ENCODE measurements around the gene SETBP1.

SETBP1 gene

DNA sequence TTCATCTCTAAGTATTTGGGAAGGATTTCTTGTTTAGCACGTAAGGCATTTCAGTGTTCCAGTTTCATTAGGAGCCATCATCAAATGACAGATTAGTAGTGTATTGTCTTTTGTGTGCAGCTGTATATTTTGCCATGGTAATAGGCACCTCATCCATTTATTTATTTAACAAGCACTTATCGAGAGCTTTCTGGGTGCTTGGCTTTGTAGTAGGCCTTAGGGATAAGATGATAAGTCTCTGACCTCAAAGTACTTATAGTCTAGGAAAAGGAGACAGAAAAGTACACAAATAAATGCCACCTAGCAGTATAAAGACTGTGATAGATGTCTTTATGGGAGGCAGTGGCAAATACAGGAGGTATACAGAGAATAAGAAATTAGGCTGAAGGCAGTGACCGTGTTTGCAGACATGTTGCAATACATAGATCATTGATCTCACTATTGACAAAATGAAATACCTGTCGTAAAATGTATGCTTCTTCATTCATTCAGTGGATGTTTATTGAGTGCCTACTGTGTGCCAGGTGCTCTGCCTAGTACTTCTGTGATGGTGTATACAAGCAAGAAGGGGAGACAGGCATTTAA, 265.9 kb downstream of the SETBP1 start:
- DNase-seq = peak; percentile 81

DNA sequence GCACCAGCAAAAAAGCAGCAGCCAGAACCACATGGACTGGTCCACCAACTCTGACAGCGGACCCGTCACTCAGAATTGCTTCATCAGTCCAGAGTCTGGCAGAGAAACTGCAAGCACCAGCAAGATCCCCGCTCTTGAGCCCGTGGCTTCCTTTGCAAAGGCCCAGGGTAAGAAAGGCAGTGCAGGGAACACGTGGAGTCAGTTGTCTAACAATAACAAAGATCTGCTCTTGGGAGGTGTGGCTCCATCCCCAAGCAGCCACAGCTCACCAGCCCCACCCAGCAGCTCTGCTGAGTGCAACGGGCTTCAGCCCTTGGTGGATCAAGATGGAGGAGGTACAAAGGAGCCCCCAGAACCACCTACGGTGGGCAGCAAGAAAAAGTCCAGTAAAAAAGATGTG, 269.3 kb downstream of the SETBP1 start:
- no peak for DNase-seq

DNA sequence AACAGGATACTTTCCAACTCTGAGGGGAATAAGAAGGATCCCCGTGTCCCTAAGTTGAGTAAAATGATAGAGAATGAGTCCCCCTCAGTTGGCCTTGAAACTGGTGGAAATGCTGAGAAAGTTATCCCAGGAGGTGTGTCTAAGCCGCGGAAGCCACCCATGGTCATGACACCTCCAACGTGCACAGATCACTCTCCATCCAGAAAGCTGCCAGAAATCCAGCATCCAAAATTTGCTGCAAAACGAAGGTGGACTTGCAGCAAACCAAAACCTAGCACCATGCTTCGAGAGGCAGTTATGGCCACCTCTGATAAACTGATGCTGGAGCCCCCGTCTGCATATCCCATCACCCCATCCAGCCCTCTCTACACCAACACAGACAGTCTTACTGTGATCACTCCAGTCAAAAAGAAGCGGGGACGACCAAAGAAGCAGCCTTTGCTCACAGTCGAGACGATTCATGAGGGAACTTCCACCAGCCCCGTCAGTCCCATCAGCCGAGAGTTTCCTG, 270.1 kb downstream of the SETBP1 start:
- no peak for DNase-seq

DNA sequence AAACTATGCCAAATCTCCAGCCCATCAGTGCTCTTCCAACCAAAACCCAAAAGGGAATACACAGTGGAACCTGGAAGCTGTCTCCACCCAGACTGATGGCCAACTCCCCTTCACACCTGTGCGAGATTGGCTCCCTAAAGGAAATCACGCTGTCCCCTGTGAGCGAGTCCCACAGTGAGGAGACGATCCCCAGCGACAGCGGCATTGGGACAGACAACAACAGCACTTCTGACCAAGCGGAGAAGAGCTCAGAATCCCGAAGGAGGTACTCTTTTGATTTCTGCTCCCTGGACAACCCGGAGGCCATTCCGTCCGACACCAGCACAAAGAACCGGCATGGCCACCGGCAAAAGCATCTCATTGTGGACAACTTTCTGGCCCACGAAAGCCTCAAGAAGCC, 271.1 kb downstream of the SETBP1 start:
- no peak for DNase-seq

DNA sequence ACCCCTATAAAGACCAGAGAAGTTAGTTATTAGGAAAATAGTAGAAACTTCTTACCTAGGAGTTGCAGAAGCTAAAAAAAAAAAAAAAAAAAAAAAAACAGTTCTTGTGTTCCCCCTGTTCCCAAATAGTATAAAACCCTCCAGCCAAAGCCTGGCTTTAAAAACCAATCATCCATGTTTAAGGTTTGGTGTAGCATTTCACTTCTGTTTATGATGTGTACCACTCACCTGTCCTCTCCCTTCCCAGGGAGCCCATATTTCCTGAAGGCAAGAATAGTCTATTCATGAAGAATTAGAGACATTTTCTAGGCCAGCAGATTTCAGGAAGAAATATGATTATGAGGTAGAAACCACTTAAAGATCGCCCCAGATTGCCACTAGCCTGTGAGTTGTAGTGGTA, 273.6 kb downstream of the SETBP1 start:
- no peak for DNase-seq

DNA sequence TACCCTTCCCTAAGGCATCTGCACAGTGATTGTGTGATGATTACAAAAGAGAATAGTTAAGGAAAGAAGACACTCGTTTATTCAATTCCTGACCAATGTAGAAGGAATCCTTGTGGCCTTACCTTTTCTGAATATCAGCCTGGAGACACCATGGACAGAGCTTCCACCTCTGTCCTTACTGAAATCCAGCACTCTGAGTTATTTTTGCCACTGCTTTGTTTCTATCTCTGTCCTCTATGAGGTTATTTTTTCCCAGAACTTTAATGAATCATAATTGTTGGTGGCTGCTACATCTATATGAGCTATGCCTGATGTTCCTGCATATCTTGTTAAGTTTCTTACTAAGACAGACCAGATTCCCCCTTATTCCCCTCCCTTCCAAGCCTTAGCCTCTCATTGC, 275.1 kb downstream of the SETBP1 start:
- no peak for DNase-seq

DNA sequence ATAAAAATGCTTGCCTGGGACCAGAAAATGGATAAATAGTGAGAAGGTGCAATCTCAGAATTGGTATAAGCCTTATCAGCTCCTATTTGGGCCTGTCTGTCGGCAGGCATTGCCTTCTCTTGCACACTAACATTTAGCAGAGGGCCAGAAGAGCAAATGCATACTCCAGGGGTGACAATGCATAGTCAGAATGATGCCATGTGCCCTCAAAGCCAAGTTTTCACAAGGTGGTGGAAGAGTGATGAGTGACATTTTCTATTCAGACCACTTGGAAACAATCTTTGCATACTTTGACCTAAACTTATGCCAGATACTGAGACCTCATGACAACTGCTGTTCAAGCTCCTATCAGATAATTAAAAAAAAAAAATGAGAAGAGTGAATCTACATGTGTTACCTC, 276.3 kb downstream of the SETBP1 start:
- DNase-seq = no peak

DNA sequence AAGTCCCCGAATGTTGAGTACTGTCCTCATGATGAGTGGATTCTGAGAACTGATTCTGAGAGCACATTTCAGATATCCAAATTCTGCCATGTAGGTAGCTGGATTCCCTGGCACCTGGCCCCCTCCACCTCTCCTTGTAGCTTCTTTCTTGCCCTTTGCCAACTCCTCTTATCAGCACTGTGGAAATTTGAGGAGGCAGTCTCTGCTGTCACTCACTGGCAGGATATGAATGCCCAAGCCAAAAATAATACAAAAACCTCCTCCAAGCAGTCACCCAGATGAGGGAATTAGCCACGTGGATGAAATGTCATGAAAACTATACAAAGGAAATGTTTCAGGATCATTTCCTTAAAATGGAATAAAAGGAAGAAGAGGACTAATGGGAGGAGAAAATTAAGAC, 276.8 kb downstream of the SETBP1 start:
- DNase-seq = no peak

DNA sequence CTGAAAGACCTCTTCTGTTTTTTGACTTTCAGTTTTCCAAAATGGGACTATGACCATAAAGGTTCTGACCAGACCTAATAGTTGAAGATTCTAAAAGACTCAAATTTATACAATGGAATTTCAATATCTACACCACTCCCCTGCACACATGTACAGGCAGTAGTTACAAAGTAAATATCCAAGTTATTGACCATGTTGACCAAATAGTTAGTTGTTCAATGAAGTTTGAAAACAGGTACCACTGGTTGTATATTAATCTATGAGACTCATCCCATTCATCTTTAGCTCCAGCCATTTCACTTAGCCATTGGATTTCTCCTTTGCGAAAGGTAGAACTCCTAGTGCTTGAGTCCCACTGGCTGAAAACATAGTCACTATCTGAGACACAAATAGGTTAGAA, 277.4 kb downstream of the SETBP1 start:
- DNase-seq = no peak

DNA sequence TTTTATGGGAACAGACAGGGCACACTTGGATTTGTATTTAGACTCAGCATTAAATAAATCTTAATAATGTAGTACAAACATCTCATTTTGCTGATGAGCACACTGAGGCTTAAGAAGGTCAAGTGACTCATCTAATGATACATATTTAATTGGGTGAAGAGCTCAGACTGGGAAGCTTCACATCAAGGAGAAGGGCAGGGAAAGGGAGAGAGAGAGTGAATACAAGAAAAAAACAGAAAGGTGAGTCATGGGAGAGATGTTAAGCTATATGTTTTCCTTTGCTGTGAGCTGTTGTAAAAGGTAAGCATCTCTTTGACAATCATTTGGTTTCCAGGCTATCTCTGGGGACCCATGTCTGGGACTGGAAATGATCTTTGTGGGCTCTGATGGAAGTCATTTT, 277.8 kb downstream of the SETBP1 start:
- no peak for DNase-seq

DNA sequence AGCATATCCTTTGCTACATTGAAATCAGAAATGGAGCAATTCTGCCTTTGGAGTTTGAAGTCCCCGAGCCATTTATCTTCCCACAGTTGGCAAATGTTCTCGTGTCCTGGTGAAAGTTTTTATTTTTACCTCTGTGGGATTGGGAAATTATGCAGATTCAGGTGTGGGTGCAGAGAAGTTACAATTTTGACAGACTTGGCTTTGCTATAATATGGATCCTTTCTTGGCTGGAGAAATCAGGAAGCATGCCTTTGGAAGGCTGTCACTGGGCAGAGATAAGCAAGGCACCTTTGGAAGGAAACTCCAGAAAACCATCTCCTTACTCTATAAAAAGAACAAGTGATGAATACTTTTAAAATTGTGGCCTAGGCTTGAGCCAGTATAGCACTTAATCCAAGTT, 278.3 kb downstream of the SETBP1 start:
- no peak for DNase-seq

DNA sequence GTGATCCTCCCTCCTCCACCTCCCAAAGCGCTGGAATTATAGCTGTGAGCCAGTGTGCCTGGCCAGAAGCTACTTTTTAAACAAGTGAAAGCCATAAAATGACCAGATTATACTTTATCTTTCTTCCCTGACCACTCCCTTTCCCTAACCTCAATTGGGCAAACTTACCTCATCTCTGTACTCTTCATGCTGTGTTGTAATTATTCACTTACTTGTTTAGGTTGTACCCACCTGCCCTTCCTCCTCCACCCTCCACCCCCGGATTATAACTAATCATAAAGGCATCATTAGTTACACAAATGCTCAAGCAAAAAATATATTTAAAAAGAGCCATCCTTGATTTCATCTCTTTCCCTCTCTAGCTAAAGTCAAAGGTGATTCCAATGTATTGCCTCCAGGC, 279.9 kb downstream of the SETBP1 start:
- no peak for DNase-seq

DNA sequence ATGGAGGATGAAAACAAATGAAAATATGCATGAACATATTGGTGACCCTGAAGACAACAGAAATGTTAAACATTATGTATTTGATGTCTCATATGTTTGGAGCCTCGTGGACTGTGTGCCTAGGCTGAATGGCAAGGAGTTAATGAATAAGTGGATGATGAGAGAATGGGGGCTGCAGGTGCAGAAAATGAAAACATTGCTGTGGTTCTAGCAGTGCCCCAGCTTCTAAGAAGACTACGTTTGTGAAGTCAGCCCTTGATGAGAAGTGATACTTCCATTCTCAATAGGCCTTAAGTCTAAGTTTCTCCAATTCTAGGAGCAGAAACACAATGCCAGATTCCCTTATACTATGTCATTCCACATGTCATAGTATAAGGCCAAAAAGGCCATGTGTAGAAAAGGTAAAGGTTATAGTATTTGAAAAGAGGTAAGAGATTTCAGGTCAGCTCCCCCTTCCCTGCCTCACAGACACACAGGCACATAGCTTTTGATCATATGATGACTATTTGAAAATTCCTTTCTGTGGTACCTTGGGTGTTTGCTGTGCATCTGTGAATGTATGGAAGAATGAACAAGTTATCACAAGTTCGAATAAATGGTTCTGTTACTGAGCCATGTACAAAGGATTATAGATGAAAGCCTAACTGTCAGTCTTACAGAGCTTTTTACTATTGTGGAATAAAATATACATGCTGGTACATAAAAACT, 280.8 kb downstream of the SETBP1 start:
- no peak for DNase-seq

DNA sequence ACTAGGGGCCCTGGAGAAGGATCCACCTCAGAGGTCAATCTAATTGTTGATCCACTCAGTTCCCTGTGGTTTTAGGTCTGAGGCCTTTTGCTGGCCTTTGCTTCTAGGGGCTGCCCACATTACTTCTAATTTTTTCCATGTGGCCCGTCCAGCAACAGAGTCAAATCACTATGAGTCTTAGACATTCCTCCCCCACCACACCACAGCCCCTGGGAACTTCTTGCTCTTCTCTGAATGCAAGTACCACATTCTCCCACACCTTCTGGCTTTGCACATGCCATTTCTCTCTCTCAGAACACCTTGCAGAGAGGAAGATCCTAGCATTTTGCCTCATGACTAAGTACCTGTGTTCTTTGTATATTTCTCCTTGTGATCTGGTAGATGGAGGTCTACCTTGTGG, 286.9 kb downstream of the SETBP1 start:
- no peak for DNase-seq

DNA sequence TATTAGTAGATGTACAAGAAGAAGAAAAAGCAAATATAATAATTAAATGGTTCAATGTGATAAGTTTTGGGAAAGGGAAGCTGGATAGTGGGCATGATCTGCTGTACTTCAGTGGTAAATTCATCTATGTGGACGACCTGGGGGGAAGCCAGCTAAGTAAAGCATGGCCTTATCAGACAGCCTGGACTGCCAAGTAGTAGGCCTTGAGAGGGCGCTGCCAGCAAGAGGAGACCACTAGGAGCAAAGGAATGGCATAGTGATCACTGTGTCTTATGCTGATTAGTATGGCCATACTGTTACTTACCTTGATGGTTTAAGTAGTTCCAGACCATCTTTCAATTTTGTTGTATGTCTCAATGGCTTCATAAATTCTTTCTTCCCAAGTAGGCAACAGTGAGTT, 287.6 kb downstream of the SETBP1 start:
- no peak for DNase-seq

DNA sequence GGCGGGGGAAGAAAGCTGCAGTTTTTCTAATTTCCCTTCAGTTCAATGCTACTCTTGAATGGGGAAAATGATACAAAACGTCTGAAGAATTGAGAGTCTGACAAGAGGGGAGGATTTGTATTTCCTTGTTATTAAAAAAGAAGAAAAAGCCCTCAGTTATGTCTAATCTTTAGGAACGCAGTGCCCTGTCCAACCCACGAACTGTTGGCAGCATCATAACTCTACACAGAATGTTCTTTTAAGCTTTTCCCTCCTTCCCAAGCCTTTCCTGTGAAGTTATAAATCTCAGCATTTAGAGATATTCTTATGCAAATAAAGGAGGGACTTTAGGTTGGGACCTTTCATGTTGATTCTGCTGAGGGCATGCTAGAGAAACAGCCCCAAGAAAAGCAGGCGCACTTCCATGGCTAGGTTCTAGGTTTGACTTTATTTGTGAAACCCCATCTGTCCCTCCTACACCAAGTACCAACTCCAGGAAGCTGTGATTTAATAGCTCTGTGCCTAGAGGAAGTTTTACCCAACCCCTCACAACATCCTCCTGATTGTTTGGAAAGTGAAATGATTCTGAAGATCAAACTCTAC, 288.6 kb downstream of the SETBP1 start:
- DNase-seq = no peak

DNA sequence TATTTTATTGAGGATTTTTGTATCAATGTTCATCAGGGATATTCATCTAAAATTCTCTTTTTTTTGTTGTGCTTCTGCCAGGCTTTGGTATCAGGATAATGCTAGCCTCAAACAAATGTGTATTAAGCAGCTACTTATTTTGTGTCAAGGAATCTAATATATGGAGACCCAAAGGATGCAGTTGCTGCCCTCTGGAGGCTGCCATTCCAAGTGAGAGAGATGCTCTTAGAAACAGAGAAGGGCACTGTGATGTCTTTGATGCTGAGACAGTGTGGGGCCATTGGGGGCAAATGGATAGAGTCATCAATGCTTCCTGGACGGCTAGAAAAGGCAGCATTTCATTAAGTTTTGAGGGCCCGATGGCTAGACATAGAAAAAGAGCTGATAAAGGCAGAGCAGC, 292.6 kb downstream of the SETBP1 start:
- no peak for DNase-seq

DNA sequence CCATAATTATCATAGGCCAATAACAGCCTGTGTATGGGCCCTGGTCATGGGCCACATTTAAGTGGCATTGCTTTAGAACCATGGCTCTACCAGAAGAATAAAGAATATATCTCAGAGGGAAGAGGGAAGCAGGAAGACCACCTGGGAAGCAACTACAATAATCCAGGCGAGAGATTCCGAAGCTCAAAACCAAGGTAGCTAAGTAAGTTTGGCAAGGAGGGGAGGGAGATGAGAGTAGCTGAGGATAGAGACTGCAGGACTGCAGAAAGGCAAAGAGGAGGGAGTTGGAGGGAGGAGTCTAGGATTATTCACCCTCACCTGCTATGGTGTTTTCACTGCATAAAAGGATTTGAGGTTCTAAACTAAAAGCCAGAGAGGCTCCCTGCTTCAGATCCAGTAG, 293.5 kb downstream of the SETBP1 start:
- DNase-seq = no peak

DNA sequence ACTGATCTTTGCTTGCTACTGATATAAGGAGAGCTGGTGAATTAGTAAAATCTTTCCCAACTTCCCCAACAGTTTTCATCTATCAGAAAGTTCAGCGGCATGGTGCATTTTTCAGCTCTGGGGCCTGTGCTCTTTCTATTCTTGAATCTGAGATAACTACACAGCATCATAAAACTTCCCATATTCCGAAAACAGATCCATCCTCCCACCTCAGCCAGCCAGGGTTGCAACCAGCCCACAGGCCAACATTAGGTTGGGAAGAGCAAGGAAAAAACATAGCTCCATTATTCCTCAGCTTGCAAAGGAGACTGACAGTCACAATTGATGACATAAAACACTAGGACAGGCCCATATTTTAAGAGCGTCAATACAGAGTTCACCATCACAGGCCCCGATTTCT, 297.2 kb downstream of the SETBP1 start:
- DNase-seq = no peak

DNA sequence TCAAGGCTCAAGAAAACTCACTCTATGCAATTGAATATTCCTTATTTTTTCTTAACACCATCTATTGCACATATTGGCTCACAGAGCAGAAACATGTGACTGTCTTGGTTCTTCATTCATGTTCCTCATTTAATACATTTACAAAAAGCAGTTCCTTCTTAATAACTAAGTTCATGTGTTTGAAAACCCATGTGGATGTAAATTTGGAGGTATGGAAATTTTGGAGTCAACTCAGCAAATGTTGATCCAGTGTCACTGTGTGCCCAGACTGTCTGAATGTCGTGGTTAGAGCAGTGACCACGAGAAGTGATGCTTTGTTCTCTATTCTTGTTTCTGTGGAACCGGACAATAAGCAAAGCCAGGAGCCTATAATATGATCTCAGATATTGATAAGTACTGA, 299.1 kb downstream of the SETBP1 start:
- DNase-seq = no peak

DNA sequence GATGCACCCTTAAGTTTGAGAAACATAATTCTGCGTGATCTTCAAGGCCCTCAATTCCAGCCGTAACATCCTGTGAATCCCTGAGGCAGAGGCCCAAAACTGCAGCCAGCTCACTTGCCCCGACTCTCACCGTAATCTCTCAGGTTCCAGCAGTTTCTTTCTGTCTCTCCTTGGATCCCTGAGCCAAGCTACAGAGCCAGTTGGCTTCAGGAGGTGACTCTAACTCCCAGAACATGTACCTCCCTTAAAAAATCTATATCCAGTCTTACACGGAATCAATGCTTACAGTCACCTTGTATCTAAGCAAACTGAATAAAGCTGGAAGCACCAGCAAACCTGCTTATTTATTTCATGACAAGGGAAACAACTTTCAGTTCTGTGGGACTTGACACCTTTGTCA, 300.4 kb downstream of the SETBP1 start:
- DNase-seq = no peak

DNA sequence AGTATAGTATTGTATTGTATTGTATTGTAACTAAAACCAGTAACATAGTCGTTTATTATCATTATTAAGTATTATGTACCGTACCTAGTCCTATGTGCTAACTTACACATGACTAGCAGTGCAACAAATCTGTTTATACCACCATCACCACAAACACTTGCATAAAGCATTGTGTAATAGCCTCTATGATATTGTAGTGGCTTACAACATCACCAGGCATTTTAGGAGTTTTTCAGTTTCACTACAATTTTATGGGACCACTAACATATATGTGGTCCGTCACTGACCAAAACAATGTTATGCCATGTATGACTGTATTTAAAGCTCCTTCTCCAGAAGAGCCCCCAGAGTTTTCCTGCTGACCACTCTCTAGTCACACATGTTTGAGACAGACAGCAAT, 306.2 kb downstream of the SETBP1 start:
- DNase-seq = no peak

DNA sequence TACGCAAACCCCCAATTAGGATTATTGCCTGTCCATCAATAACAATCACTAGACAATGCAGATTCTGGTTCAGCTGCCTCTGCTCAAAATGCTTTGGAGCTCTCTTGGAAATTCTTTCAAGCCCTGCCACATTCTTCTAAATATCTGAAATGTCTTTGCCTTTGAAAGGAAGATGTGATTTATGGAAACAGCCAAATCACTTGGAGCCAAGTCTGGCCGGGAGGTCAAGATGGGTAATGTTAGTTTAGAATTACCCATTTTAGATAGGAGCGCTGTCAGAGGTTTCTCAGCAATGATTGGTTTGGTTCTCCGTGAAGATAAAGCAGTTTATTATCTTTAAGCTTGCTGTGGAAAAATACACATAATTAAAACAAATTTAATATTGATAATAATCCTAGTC, 306.7 kb downstream of the SETBP1 start:
- no peak for DNase-seq

DNA sequence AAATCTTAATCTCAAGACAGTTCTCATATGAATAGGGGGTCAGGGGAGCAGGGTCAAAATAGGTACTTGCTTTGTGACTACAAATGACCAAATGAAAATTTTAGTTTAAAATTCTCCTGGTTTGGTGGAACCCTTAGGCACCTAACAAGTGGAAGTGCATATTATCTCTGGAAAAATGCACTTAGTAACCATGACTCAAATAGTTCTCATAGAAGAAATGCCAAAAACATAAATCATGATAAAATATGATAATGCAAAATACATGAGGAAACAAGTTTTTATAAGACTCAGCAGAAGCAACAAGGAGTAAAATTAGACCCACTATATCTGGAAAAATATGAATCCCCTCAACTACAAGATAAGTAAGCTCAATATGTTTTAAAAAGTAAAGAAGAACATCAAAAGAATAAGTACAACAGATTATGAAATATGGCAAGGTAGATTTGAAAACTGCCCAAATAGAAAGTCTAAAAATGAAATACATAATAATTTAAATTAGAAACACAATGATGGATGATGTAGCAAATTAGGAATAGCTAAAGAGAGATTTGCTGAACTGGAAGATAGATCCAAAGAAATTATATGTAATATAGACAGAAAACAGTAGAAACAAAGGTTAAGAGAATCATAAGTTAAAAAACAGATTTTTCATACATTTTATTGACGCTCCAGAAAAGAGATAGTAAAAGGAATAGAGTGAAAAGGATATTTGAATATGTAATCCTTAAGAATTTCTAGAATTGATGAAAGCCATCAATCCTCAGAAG, 308.3 kb downstream of the SETBP1 start:
- no peak for DNase-seq
